ENCODE results near the gene SERPINA5. TPM values are rescaled to one million over a fixed set of nuclear protein-coding genes. Genes with fewer than 3 reads are reported as not detected.

Gene SERPINA5
- total and polyA plus RNA-seq, 2 donors (not counting 1 experiment from before 2014, with no cell fraction given), result not detected

GRCh38 chr14:94621358-94622134, 40.3 kb downstream of the SERPINA5 start:
- Mint-ChIP-seq H3K4me1 (no peaks in the 10 kb centered on the region), H3K4me3 (no peak overlapping the region), H3K27me3 (peaks cover 7% of the 10 kb centered on the region), H3K9me3 (ENCODE audit: insufficient read depth) (peaks cover 5% of the 10 kb centered on the region), H3K27ac (no peak overlapping the region)
- Histone ChIP-seq H4K20me1 (ENCODE audit: control insufficient read depth, insufficient read depth, low read length, poor library complexity, severe bottlenecking) (no peaks in the 10 kb centered on the region), H3K27ac (ENCODE audit: low read length in 2 of 2) (no peak overlapping the region), H3K4me1 (ENCODE audit: control insufficient read depth in 2 of 2, insufficient read depth in 2 of 2, low read length in 2 of 2) (no peaks in the 10 kb centered on the region), H3K9me3 (ENCODE audit: control extremely low read depth in 1 of 3, control insufficient read depth in 2 of 3, insufficient read depth in 1 of 3, low read length in 2 of 3) (peaks cover 0 to 25% (median 17%) of the 10 kb centered on the region in 3 donors), H3K9ac (ENCODE audit: low read length) (no peak overlapping the region), H3K4me2 (replicated peaks; ENCODE audit: low read depth, low read length, poor library complexity, severe bottlenecking) (no peak overlapping the region), H3K79me2 (ENCODE audit: control insufficient read depth, insufficient read depth, low read length) (no peaks in the 10 kb centered on the region), H3K4me3 (ENCODE audit: control extremely low read depth in 1 of 5, extremely low read depth in 1 of 5, insufficient read depth in 1 of 5, low read depth in 2 of 5, low read length in 4 of 5) (no peak overlapping the region), H3K27me3 (replicated peaks in 1 of 4; ENCODE audit: control extremely low read depth in 1 of 4, control insufficient read depth in 3 of 4, insufficient read depth in 4 of 4, low read length in 3 of 4) (no peaks in the 10 kb centered on the region), H2AFZ (ENCODE audit: insufficient read depth, low read depth, low read length, poor library complexity, severe bottlenecking) (no peak overlapping the region), H3K36me3 (replicated peaks in 1 of 2; ENCODE audit: control extremely low read depth in 1 of 2, control insufficient read depth in 1 of 2, extremely low read depth in 1 of 2, insufficient read depth in 2 of 2, low read length in 1 of 2) (no peaks in the 10 kb centered on the region)
- DNase-seq (no peak), ATAC-seq (ENCODE audit: low read depth) (no peak)
- ChIA-PET CTCF (no interaction called here), POLR2A (no interaction called here)
- TF ChIP-seq, protein P1, sequence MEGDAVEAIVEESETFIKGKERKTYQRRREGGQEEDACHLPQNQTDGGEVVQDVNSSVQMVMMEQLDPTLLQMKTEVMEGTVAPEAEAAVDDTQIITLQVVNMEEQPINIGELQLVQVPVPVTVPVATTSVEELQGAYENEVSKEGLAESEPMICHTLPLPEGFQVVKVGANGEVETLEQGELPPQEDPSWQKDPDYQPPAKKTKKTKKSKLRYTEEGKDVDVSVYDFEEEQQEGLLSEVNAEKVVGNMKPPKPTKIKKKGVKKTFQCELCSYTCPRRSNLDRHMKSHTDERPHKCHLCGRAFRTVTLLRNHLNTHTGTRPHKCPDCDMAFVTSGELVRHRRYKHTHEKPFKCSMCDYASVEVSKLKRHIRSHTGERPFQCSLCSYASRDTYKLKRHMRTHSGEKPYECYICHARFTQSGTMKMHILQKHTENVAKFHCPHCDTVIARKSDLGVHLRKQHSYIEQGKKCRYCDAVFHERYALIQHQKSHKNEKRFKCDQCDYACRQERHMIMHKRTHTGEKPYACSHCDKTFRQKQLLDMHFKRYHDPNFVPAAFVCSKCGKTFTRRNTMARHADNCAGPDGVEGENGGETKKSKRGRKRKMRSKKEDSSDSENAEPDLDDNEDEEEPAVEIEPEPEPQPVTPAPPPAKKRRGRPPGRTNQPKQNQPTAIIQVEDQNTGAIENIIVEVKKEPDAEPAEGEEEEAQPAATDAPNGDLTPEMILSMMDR (IDR thresholded peaks at IDR 0.05), result no peak
- TF ChIP-seq EZH2 (IDR thresholded peaks at IDR 0.05; ENCODE audit: borderline replicate concordance, insufficient read depth, low read depth, low read length, poor library complexity, severe bottlenecking), result no peak
- 77% methylated on average over 4 of the region's 5 CpGs for WGBS (ENCODE audit: insufficient coverage)
- intact Hi-C loops (cut with micrococcal nuclease), result no loop called here

DNA sequence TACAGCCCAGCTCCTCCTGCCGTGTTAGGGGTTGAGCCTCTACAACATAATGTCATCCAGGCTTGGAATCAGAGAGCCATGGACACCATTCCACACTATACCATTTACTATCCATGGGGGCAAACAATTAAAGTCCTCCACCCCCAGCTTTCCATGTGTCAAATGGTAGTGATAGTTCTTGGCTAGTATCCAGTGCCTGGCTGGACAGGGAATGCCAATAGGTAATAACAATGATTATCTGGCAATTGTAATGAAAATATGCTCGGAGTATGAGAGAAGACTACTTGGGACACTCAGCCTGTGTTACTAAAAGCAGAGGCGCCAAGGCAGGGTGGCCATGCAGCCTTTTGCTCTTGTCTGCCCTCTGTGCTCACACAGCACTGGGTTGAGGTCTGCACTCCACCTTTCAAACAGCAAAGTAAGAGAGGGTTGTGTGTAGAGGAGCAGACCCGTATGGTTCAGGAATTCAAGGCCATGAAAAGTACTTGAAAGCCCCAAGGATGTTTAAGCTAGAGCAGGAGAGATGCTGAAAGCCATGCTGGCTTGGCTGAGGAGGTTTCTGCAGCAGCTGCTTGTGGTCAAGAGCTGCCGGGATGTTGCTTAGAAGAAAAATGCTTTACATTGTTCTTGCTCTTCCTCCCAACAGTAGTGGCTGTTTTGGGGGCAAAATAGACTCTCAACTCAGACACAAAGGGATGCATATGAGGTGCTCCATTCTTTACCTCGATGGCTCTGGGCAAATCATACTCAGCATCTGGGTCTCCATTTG, 41.6 kb downstream of the SERPINA5 start:
- no peak overlapping the region for H2AFZ ChIP-seq (ENCODE audit: insufficient read depth, low read depth, low read length, poor library complexity, severe bottlenecking)
- ATAC-seq (ENCODE audit: low read depth) (no peak), DNase-seq (no peak)
- 83% methylated on average over 3 of the region's 6 CpGs for WGBS (ENCODE audit: insufficient coverage)
- intact Hi-C loops (cut with micrococcal nuclease), result no loop called here
- CTCF ChIA-PET, result no interaction called here
- no peak overlapping the region for H3K9ac ChIP-seq (ENCODE audit: low read length)
- no peaks in the 10 kb centered on the region for H4K20me1 ChIP-seq (ENCODE audit: control insufficient read depth, insufficient read depth, low read length, poor library complexity, severe bottlenecking)
- Mint-ChIP-seq H3K4me3 (no peak overlapping the region), H3K27ac (no peak overlapping the region), H3K4me1 (no peaks in the 10 kb centered on the region), H3K9me3 (ENCODE audit: insufficient read depth) (peaks cover 5% of the 10 kb centered on the region), H3K27me3 (peaks cover 7% of the 10 kb centered on the region)
- no peak overlapping the region for H3K27ac ChIP-seq (ENCODE audit: low read length in 2 of 2)
- no peaks in the 10 kb centered on the region for H3K4me1 ChIP-seq (ENCODE audit: control insufficient read depth in 2 of 2, insufficient read depth in 2 of 2, low read length in 2 of 2)
- H3K4me2 ChIP-seq (replicated peaks; ENCODE audit: low read depth, low read length, poor library complexity, severe bottlenecking), result no peak overlapping the region
- no peak overlapping the region for H3K4me3 ChIP-seq (ENCODE audit: control extremely low read depth in 1 of 5, extremely low read depth in 1 of 5, insufficient read depth in 1 of 5, low read depth in 2 of 5, low read length in 4 of 5)
- POLR2A ChIA-PET, result no interaction called here
- peaks cover 0 to 20% (median 12%) of the 10 kb centered on the region in 3 donors for H3K9me3 ChIP-seq (ENCODE audit: control extremely low read depth in 1 of 3, control insufficient read depth in 2 of 3, insufficient read depth in 1 of 3, low read length in 2 of 3)
- H3K36me3 ChIP-seq (replicated peaks in 1 of 2; ENCODE audit: control extremely low read depth in 1 of 2, control insufficient read depth in 1 of 2, extremely low read depth in 1 of 2, insufficient read depth in 2 of 2, low read length in 1 of 2), result no peaks in the 10 kb centered on the region
- H3K27me3 ChIP-seq (replicated peaks in 1 of 4; ENCODE audit: control extremely low read depth in 1 of 4, control insufficient read depth in 3 of 4, insufficient read depth in 4 of 4, low read length in 3 of 4), result no peaks in the 10 kb centered on the region
- TF ChIP-seq EZH2 (IDR thresholded peaks at IDR 0.05; ENCODE audit: borderline replicate concordance, insufficient read depth, low read depth, low read length, poor library complexity, severe bottlenecking), result no peak
- TF ChIP-seq, protein P1 (IDR thresholded peaks at IDR 0.05), result no peak
- no peaks in the 10 kb centered on the region for H3K79me2 ChIP-seq (ENCODE audit: control insufficient read depth, insufficient read depth, low read length)
